ENCODE data around the gene RAD51C.

DNA sequence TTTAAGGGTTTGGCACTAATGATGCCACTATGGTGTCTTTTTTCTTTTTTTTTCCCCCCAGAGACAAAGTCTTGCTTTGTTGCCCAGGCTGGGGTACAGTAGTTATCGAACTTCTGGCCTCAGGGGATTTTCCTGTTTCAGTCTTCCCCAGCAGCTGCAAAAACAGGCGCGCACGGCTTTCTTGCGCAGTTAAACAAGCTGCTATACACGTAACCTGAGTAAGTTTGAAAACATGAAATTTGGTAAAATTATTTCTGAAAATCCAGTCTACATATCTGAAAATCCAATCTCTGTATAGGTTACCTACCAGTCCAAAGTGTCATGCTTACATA lies 12.4 kb upstream of the RAD51C start:
- TF ChIP-seq, protein P1, sequence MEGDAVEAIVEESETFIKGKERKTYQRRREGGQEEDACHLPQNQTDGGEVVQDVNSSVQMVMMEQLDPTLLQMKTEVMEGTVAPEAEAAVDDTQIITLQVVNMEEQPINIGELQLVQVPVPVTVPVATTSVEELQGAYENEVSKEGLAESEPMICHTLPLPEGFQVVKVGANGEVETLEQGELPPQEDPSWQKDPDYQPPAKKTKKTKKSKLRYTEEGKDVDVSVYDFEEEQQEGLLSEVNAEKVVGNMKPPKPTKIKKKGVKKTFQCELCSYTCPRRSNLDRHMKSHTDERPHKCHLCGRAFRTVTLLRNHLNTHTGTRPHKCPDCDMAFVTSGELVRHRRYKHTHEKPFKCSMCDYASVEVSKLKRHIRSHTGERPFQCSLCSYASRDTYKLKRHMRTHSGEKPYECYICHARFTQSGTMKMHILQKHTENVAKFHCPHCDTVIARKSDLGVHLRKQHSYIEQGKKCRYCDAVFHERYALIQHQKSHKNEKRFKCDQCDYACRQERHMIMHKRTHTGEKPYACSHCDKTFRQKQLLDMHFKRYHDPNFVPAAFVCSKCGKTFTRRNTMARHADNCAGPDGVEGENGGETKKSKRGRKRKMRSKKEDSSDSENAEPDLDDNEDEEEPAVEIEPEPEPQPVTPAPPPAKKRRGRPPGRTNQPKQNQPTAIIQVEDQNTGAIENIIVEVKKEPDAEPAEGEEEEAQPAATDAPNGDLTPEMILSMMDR (IDR thresholded peaks at IDR 0.05; ENCODE audit: low read length): no peak
- TF ChIP-seq EZH2 (IDR thresholded peaks at IDR 0.05; ENCODE audit: borderline replicate concordance, low read length): no peak

All from OCI-LY1 (cell line).